Neural cell (in vitro differentiated cells): ENCODE data around the gene ANO3. TPM values are rescaled to one million over a fixed set of nuclear protein-coding genes. Genes with fewer than 3 reads are reported as not detected.

Experiments
- H2AFZ ChIP-seq: fragments of 200-600, 300-800 bp; sonication (generic), shearing (Covaris generic); 2 replicates; pipeline ENCODE4 v1.6.0; 2014; ENCODE audit warnings: low read depth, mild to moderate bottlenecking, antibody characterized with exemption, low read length, moderate library complexity
- H3F3A ChIP-seq: fragments of 200-600 bp; shearing (Covaris generic); 2 replicates; pipeline ENCODE4 v1.6.1; 2016; ENCODE audit warnings: mild to moderate bottlenecking, moderate library complexity, mixed read lengths, antibody characterized with exemption, low read length; ENCODE audit not compliant: insufficient read depth, poor library complexity, severe bottlenecking
- H3K27ac ChIP-seq: fragments of 200-600, 300-800 bp; sonication (generic), shearing (Covaris generic); 2 replicates; pipeline ENCODE4 v1.5.1; 2014; ENCODE audit warnings: mild to moderate bottlenecking, low read length, moderate library complexity
- H3K27me3 ChIP-seq: fragments of 300-800, 200-600 bp; sonication (generic), shearing (Covaris generic); 2 replicates; pipeline ENCODE4 v1.6.0; 2014; ENCODE audit warnings: mild to moderate bottlenecking, low read depth, low read length, moderate library complexity; ENCODE audit not compliant: insufficient read depth
- H3K36me3 ChIP-seq: fragments of 300-800, 200-600 bp; sonication (generic), shearing (Covaris generic); 2 replicates; pipeline ENCODE4 v1.5.1; 2014; ENCODE audit warnings: mild to moderate bottlenecking, antibody characterized with exemption, low read length, moderate library complexity; ENCODE audit not compliant: insufficient read depth
- H3K4me2 ChIP-seq: fragments of 300-800, 200-600 bp; sonication (generic), shearing (Covaris generic); 2 replicates; pipeline ENCODE4 v1.6.0; 2014; ENCODE audit warnings: mild to moderate bottlenecking, low read length
- H3K4me3 ChIP-seq: fragments of 300-800, 200-600 bp; sonication (generic), shearing (Covaris generic); 2 replicates; pipeline ENCODE4 v1.5.1; 2014; ENCODE audit warnings: mild to moderate bottlenecking, low read length, moderate library complexity
- H3K79me2 ChIP-seq: fragments of 200-600 bp; shearing (Covaris generic); replicated peaks from 2 replicates; pipeline ENCODE4 v1.6.0; 2014; ENCODE audit warnings: mild to moderate bottlenecking, low read length, moderate library complexity; ENCODE audit not compliant: insufficient read depth
- H3K9ac ChIP-seq: fragments of 300-800, 200-600 bp; sonication (generic), shearing (Covaris generic); 2 replicates; pipeline ENCODE4 v1.6.1; 2016; ENCODE audit warnings: mild to moderate bottlenecking, low read length, mixed read lengths
- H3K9me2 ChIP-seq: fragments of 200-600 bp; shearing (Covaris generic); 2 replicates; pipeline ENCODE4 v1.6.1; 2016; ENCODE audit warnings: mild to moderate bottlenecking, low read length, mixed read lengths; ENCODE audit not compliant: insufficient read depth
- H3K9me3 ChIP-seq: fragments of 200-600, 300-800 bp; sonication (generic), shearing (Covaris generic); 2 replicates; pipeline ENCODE4 v1.6.1; 2016; ENCODE audit warnings: mild to moderate bottlenecking, mixed run types, low read length, moderate library complexity, mixed read lengths
- H4K20me1 ChIP-seq: fragments of 200-600 bp; shearing (Covaris generic); 2 replicates; pipeline ENCODE4 v1.6.1; 2016; ENCODE audit warnings: mild to moderate bottlenecking, mixed run types; ENCODE audit not compliant: insufficient read depth
- CTCF ChIP-seq: fragments of 450-650 bp; IDR thresholded peaks from 2 replicates; pipeline ENCODE4 v1.5.1; 2014; ENCODE audit warnings: antibody characterized with exemption, mild to moderate bottlenecking, moderate library complexity; ENCODE audit not compliant: poor library complexity, severe bottlenecking
- EP300 ChIP-seq: fragments of 450-650 bp; conservative IDR thresholded peaks from 2 replicates; pipeline ENCODE4 v1.6.1; 2014; ENCODE audit warnings: antibody characterized with exemption, mild to moderate bottlenecking, moderate library complexity; ENCODE audit not compliant: poor library complexity, severe bottlenecking
- EZH2 ChIP-seq: fragments of 200-600, 300-800 bp; shearing (Covaris generic), sonication (generic); IDR thresholded peaks from 2 replicates; pipeline ENCODE4 v1.6.1; 2014; ENCODE audit warnings: antibody characterized with exemption, low read length, borderline replicate concordance, mild to moderate bottlenecking; ENCODE audit not compliant: insufficient read depth, poor library complexity, severe bottlenecking
- MXI1 ChIP-seq: fragments of 450-650 bp; conservative IDR thresholded peaks from 2 replicates; pipeline ENCODE4 v1.6.1; 2014; ENCODE audit warnings: antibody characterized with exemption, mild to moderate bottlenecking; ENCODE audit not compliant: poor library complexity, severe bottlenecking
- POLR2AphosphoS5 ChIP-seq: IDR thresholded peaks from 2 replicates; pipeline ENCODE4 v1.6.1; 2012
- RAD21 ChIP-seq: fragments of 450-650 bp; conservative IDR thresholded peaks from 2 replicates; pipeline ENCODE4 v1.6.1; 2014; ENCODE audit warnings: antibody characterized with exemption, mild to moderate bottlenecking, moderate library complexity
- REST ChIP-seq: IDR thresholded peaks from 2 replicates; pipeline ENCODE4 v1.6.1; 2012; ENCODE audit warnings: borderline replicate concordance
- SMC3 ChIP-seq: fragments of 450-650 bp; conservative IDR thresholded peaks from 2 replicates; pipeline ENCODE4 v1.6.1; 2014; ENCODE audit warnings: antibody characterized with exemption, mild to moderate bottlenecking, moderate library complexity; ENCODE audit not compliant: poor library complexity
- TAF1 ChIP-seq: IDR thresholded peaks from 2 replicates; pipeline ENCODE4 v1.6.1; 2012; ENCODE audit warnings: low read depth
- polyA plus RNA-seq: library from polyadenylated mRNA; depleted of rRNA; stranded (reverse); fragments of >200 nt; gene quantifications from 2 replicates; pipeline ENCODE4 v1.2.3, GENCODE V29; 2014

The ANO3 gene
- polyA plus RNA-seq, 1 donor from 2014 or later, result not detected

- Histone ChIP-seq H3K4me3 (no peak overlapping the region), H3K4me2 (no peak overlapping the region), H3K79me2 (no peaks in the 10 kb centered on the region), H3K9me3 (no peaks in the 10 kb centered on the region), H2AFZ (no peak overlapping the region), H3K9me2 (no peaks in the 10 kb centered on the region), H3K27me3 (no peaks in the 10 kb centered on the region), H3K9ac (no peak overlapping the region), H3K27ac (no peak overlapping the region), H3K36me3 (no peaks in the 10 kb centered on the region), H4K20me1 (no peaks in the 10 kb centered on the region), H3F3A (no peaks in the 10 kb centered on the region)
- TF ChIP-seq POLR2AphosphoS5 (no peak), REST (no peak), EP300 (no peak), TAF1 (no peak), SMC3 (no peak), RAD21 (no peak), CTCF (no peak), EZH2 (no peak), MXI1 (no peak)
These were observed 218.1 kb downstream of the ANO3 start for GRCh38 chr11:26550022-26550421.

GRCh38 chr11:26551186-26551801 lies 219.4 kb downstream of the ANO3 start:
- H2AFZ ChIP-seq, result no peak overlapping the region
- TF ChIP-seq SMC3 (peak; percentile 34), CTCF (peak; percentile 50), TAF1 (no peak), RAD21 (peak; percentile 43)
- no peak overlapping the region for H3K9ac ChIP-seq
- no peaks in the 10 kb centered on the region for H3K36me3 ChIP-seq
- H3K27me3 ChIP-seq, result no peaks in the 10 kb centered on the region
- H3K4me2 ChIP-seq, result no peak overlapping the region
- H3K79me2 ChIP-seq, result no peaks in the 10 kb centered on the region
- H3K4me3 ChIP-seq, result no peak overlapping the region
- H3K9me3 ChIP-seq, result no peaks in the 10 kb centered on the region
- no peak overlapping the region for H3K27ac ChIP-seq
- no peaks in the 10 kb centered on the region for H3K9me2 ChIP-seq
- no peaks in the 10 kb centered on the region for H4K20me1 ChIP-seq
- no peaks in the 10 kb centered on the region for H3F3A ChIP-seq
